ENCODE results near the gene NRCAM. TPM values are rescaled to one million over a fixed set of nuclear protein-coding genes. Genes with fewer than 3 reads are reported as not detected.

The NRCAM gene
- total and polyA plus RNA-seq, 4 donors: 0.17 to 3.2 (median 0.64) TPM

- no peak overlapping the region for H3K27ac ChIP-seq (ENCODE audit: low read depth in 1 of 2, low read length in 2 of 2)
- peaks cover 4 to 23% (median 13%) of the 10 kb centered on the region in 4 donors for H3K4me1 ChIP-seq (ENCODE audit: control insufficient read depth in 4 of 4, insufficient read depth in 4 of 4, low read length in 3 of 4)
- H3K9me3 ChIP-seq (ENCODE audit: control insufficient read depth in 4 of 4, low read length in 3 of 4): no peaks in the 10 kb centered on the region
- no peak overlapping the region for H3K9ac ChIP-seq (ENCODE audit: low read depth in 1 of 2, low read length in 2 of 2)
- no peak overlapping the region for H3K4me3 ChIP-seq (ENCODE audit: low read depth in 1 of 3, low read length in 3 of 3)
- peaks cover 0 to 13% (median 6%) of the 10 kb centered on the region in 4 donors for H3K27me3 ChIP-seq (ENCODE audit: control insufficient read depth in 4 of 4, insufficient read depth in 4 of 4, low read length in 3 of 4)
- DNase-seq (ENCODE audit: low spot score): no peak
- no peaks in the 10 kb centered on the region for H3K36me3 ChIP-seq (ENCODE audit: control insufficient read depth in 4 of 4, insufficient read depth in 3 of 4, low read depth in 1 of 4, low read length in 3 of 4)
- TF ChIP-seq JUND (IDR thresholded peaks at IDR 0.05) (no peak), YY1 (IDR thresholded peaks at IDR 0.05) (no peak)
Measured at GRCh38 chr7:108457871-108458270, 1.6 kb upstream of the NRCAM start.

- TF ChIP-seq CTCF (IDR thresholded peaks at IDR 0.05; ENCODE audit: low read depth, low read length, missing input control) (no peak), YY1 (IDR thresholded peaks at IDR 0.05) (no peak), RXRA (IDR thresholded peaks at IDR 0.05) (no peak), ZBTB33 (IDR thresholded peaks at IDR 0.05) (no peak), RAD21 (IDR thresholded peaks at IDR 0.05) (no peak), FOXA1 (IDR thresholded peaks at IDR 0.05) (no peak), EGR1 (IDR thresholded peaks at IDR 0.05; ENCODE audit: low read depth in 2 of 2) (no peak), TAF1 (conservative IDR thresholded peaks at IDR 0.05) (no peak), ATF3 (IDR thresholded peaks at IDR 0.05) (no peak), GABPA (IDR thresholded peaks at IDR 0.05 in 1 of 2, conservative IDR thresholded peaks at IDR 0.05 in 1 of 2) (no peak), HNF4A (conservative IDR thresholded peaks at IDR 0.05) (no peak), REST (IDR thresholded peaks at IDR 0.05) (no peak), HNF4G (IDR thresholded peaks at IDR 0.05) (no peak), MAX (IDR thresholded peaks at IDR 0.05) (no peak), SP1 (IDR thresholded peaks at IDR 0.05) (no peak), JUND (IDR thresholded peaks at IDR 0.05) (no peak), NR2F2 (IDR thresholded peaks at IDR 0.05) (no peak), FOXA2 (IDR thresholded peaks at IDR 0.05) (no peak)
- no peak overlapping the region for H3K27ac ChIP-seq (ENCODE audit: low read depth in 1 of 2, low read length in 2 of 2)
- peaks cover 0 to 13% (median 6%) of the 10 kb centered on the region in 4 donors for H3K27me3 ChIP-seq (ENCODE audit: control insufficient read depth in 4 of 4, insufficient read depth in 4 of 4, low read length in 3 of 4)
- DNase-seq (ENCODE audit: low spot score): no peak
- no peak overlapping the region for H3K9ac ChIP-seq (ENCODE audit: low read depth in 1 of 2, low read length in 2 of 2)
- no peaks in the 10 kb centered on the region for H3K9me3 ChIP-seq (ENCODE audit: control insufficient read depth in 4 of 4, low read length in 3 of 4)
- H3K4me1 ChIP-seq (ENCODE audit: control insufficient read depth in 4 of 4, insufficient read depth in 4 of 4, low read length in 3 of 4): peaks cover 4 to 23% (median 13%) of the 10 kb centered on the region in 4 donors
- 11% methylated on average over 19 of the region's 19 CpGs for WGBS
- H3K36me3 ChIP-seq (ENCODE audit: control insufficient read depth in 4 of 4, insufficient read depth in 3 of 4, low read depth in 1 of 4, low read length in 3 of 4): no peaks in the 10 kb centered on the region
- H3K4me3 ChIP-seq (ENCODE audit: low read depth in 1 of 3, low read length in 3 of 3): peak overlapping the region in 1 of 3 donors; percentile 56
Measured at GRCh38 chr7:108456845-108457540, 757 bp upstream of the NRCAM start.

Data from liver (tissue), 9 donors.